DOHH2 (cell line): ENCODE measurements around the gene MCRIP1.

Source experiments
- EZH2phosphoT487 ChIP-seq: fragments of 200-600 bp; sonication (generic); IDR thresholded peaks from 2 replicates; pipeline ENCODE4 v1.6.1; 2017; ENCODE audit warnings: borderline replicate concordance, mild to moderate bottlenecking, antibody characterized with exemption, low read length, moderate library complexity, mixed read lengths
- TF ChIP-seq, protein P1 (sequence below): fragments of 200-600 bp; sonication (generic); IDR thresholded peaks from one replicate; pipeline ENCODE4 v1.5.1; 2014; ENCODE audit warnings: antibody characterized with exemption, mild to moderate bottlenecking, low read depth, low read length; ENCODE audit not compliant: poor library complexity, severe bottlenecking

DNA sequence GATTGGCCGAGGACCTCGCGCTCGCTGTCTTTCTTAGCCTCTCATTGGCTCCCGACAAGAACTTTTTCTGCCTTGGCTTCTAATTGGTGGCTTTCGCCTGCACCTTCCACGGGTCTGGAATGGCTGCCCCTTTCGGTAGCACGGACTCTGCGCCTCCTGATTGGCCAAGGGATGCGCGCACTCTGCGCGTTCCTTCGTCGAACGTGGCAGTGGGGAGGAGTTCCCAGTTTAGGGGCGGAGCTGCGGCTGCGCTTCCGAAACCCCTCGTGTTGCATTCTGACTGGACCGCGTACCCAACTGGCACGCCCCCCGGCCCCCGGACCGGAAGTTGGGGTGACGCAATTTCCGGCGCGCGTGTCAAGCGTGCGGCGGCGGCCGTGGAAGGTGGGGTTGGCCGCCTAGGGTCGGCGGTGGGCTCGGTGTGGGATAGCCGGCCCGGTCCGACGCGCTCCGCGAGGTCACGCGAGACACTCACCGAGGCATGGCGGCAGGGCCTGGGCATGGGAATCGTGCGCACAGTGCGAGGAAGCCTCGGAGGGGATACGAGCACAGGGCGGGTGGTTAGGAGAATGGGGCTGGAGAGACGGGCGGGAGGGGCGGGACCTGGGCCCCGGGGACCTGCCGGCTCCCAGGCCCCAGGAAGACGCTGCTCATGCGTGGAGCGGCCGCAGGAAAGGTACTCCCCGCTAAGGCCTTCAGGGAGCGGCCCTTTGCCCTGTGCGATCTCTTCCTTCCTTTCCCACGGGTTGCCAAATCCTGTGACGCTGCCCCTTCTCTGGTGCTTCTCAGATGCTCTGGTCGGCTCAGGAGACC, 27.9 kb upstream of the MCRIP1 start:
- TF ChIP-seq, protein P1, sequence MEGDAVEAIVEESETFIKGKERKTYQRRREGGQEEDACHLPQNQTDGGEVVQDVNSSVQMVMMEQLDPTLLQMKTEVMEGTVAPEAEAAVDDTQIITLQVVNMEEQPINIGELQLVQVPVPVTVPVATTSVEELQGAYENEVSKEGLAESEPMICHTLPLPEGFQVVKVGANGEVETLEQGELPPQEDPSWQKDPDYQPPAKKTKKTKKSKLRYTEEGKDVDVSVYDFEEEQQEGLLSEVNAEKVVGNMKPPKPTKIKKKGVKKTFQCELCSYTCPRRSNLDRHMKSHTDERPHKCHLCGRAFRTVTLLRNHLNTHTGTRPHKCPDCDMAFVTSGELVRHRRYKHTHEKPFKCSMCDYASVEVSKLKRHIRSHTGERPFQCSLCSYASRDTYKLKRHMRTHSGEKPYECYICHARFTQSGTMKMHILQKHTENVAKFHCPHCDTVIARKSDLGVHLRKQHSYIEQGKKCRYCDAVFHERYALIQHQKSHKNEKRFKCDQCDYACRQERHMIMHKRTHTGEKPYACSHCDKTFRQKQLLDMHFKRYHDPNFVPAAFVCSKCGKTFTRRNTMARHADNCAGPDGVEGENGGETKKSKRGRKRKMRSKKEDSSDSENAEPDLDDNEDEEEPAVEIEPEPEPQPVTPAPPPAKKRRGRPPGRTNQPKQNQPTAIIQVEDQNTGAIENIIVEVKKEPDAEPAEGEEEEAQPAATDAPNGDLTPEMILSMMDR: no peak
- no peak; the same call in 1 of the 2 replicates for TF ChIP-seq EZH2phosphoT487
